HepG2 (cell line): ENCODE results near the gene HYAL1. TPM values are rescaled to one million over a fixed set of nuclear protein-coding genes. Genes with fewer than 3 reads are reported as not detected.

Source experiments
- ASH2L ChIP-seq: fragments of 300-600, 200-600 bp; sonication (generic); IDR thresholded peaks from 2 replicates; pipeline ENCODE4 v1.7.0; 2017; ENCODE audit warnings: low read depth, mild to moderate bottlenecking, moderate library complexity, mixed read lengths, low read length; ENCODE audit not compliant: insufficient read length
- BCL6 ChIP-seq: IDR thresholded peaks from 2 replicates; pipeline ENCODE4 v1.6.1; 2016; ENCODE audit warnings: missing genetic modification reagents, missing compliant biosample characterization
- GMEB2 ChIP-seq: IDR thresholded peaks from 2 replicates; pipeline ENCODE4 v1.6.1; 2016; ENCODE audit warnings: missing biosample characterization, missing genetic modification reagents, low read depth
- HHEX ChIP-seq: IDR thresholded peaks from 2 replicates; pipeline ENCODE4 v1.6.1; 2016; ENCODE audit warnings: control low read depth
- MED8 ChIP-seq: sonication (generic); formaldehyde crosslinking; IDR thresholded peaks from 2 replicates; pipeline ENCODE4 v1.8.1; 2023; ENCODE audit warnings: mild to moderate bottlenecking, missing genetic modification reagents; ENCODE audit not compliant: insufficient replicate concordance
- RBFOX2 ChIP-seq: fragments of 200-400 bp; formaldehyde crosslinking; IDR thresholded peaks from 2 replicates; pipeline ENCODE4 v1.6.1; 2017; ENCODE audit warnings: low read depth, mild to moderate bottlenecking, low read length
- RCOR2 ChIP-seq: IDR thresholded peaks from 2 replicates; pipeline ENCODE4 v1.6.1; 2016; ENCODE audit warnings: missing biosample characterization, missing genetic modification reagents
- SRF ChIP-seq: IDR thresholded peaks from 2 replicates; pipeline ENCODE4 v1.6.1; 2011; ENCODE audit warnings: mild to moderate bottlenecking, low read depth, low read length, moderate library complexity
- SYNCRIP ChIP-seq: fragments of 200-400 bp; formaldehyde crosslinking; IDR thresholded peaks from 2 replicates; pipeline ENCODE4 v1.6.1; 2018; ENCODE audit warnings: mild to moderate bottlenecking, low read depth, low read length; ENCODE audit not compliant: insufficient read depth
- ZBTB2 ChIP-seq: sonication (generic); formaldehyde crosslinking; IDR thresholded peaks from 2 replicates; pipeline ENCODE4 v1.8.0; 2022; ENCODE audit warnings: low read depth, missing genetic modification reagents
- ZBTB7A ChIP-seq: sonication (generic); formaldehyde crosslinking; IDR thresholded peaks from 2 replicates; pipeline ENCODE4 v1.8.0; 2022; ENCODE audit warnings: mild to moderate bottlenecking, missing genetic modification reagents
- ZNF17 ChIP-seq: sonication (generic); formaldehyde crosslinking; IDR thresholded peaks from 2 replicates; pipeline ENCODE4 v1.5.0; 2020; ENCODE audit warnings: mild to moderate bottlenecking, missing genetic modification reagents
- ZNF251 ChIP-seq: sonication (generic); formaldehyde crosslinking; IDR thresholded peaks from 2 replicates; pipeline ENCODE4 v1.9.0; 2021; ENCODE audit warnings: mild to moderate bottlenecking, missing genetic modification reagents
- ZNF292 ChIP-seq: sonication (generic); formaldehyde crosslinking; IDR thresholded peaks from 2 replicates; pipeline ENCODE4 v1.8.1; 2022; ENCODE audit warnings: mild to moderate bottlenecking, low read depth, missing genetic modification reagents, borderline replicate concordance
- ZNF687 ChIP-seq: sonication (generic); formaldehyde crosslinking; IDR thresholded peaks from 2 replicates; pipeline ENCODE4 v1.5.1; 2020; ENCODE audit warnings: mild to moderate bottlenecking, missing genetic modification reagents, moderate library complexity
- ZNF788 ChIP-seq: sonication (generic); formaldehyde crosslinking; IDR thresholded peaks from 2 replicates; pipeline ENCODE4 v1.5.0; 2020; ENCODE audit warnings: mild to moderate bottlenecking, missing genetic modification reagents, borderline replicate concordance
- polyA plus RNA-seq, 8 experiments: library from polyadenylated mRNA; depleted of rRNA in 3 of 8; stranded (reverse) in 7 of 8; unstranded in 1 of 8; fragments of >200 nt; fragmentation: Illumina TruSeq in 4 of 8; extraction: Trizol in 4 of 8; gene quantifications; 2 replicates each; pipeline versions ENCODE4 v1.2.1 to v1.2.3, GENCODE V29; 2011 to 2016; ENCODE audit warnings: low read depth in 4 of 8, missing spikeins in 1 of 8, mixed read lengths in 1 of 8; ENCODE audit not compliant: insufficient read depth in 1 of 8
- total RNA-seq, 5 experiments: library from RNA; depleted of rRNA; stranded (reverse); fragments of >200 nt; fragmentation: Illumina TruSeq; extraction: Trizol; gene quantifications; 2 replicates each; pipeline ENCODE4 v1.2.3, GENCODE V29; 2016; ENCODE audit warnings: low read depth in 1 of 5
- TF ChIP-seq, protein P1 (sequence below): sonication (generic); formaldehyde crosslinking; IDR thresholded peaks from 2 replicates; pipeline ENCODE4 v1.5.0; 2020; ENCODE audit warnings: missing genetic modification reagents
- TF ChIP-seq, protein P2 (sequence below): sonication (generic); formaldehyde crosslinking; IDR thresholded peaks from 2 replicates; pipeline ENCODE4 v1.5.0; 2020; ENCODE audit warnings: mild to moderate bottlenecking, missing genetic modification reagents, borderline replicate concordance

The HYAL1 gene
- total and polyA plus RNA-seq, 2 of the 13 experiments (the other 11 are each of a cell fraction or from before 2014, with no cell fraction given) = 76.5 to 193 TPM

- TF ChIP-seq ZNF687 (no peak; the same call in none of the 2 replicates), SRF (no peak), GMEB2 (CRISPR knock-in tag) (no peak), ZNF17 (CRISPR knock-in tag) (0 out of 2 replicates have a peak, but pooled peaks have one; percentile 60), BCL6 (CRISPR knock-in tag) (no peak), RCOR2 (CRISPR knock-in tag) (no peak), RBFOX2 (no peak), HHEX (no peak), ZNF292 (CRISPR knock-in tag) (no peak), SYNCRIP (no peak), ZNF788 (CRISPR knock-in tag) (no peak), ZBTB7A (CRISPR knock-in tag) (no peak), ZNF251 (CRISPR knock-in tag) (no peak), ZBTB2 (CRISPR knock-in tag) (no peak), MED8 (CRISPR knock-in tag) (no peak), ASH2L (no peak)
- TF ChIP-seq, protein P1, sequence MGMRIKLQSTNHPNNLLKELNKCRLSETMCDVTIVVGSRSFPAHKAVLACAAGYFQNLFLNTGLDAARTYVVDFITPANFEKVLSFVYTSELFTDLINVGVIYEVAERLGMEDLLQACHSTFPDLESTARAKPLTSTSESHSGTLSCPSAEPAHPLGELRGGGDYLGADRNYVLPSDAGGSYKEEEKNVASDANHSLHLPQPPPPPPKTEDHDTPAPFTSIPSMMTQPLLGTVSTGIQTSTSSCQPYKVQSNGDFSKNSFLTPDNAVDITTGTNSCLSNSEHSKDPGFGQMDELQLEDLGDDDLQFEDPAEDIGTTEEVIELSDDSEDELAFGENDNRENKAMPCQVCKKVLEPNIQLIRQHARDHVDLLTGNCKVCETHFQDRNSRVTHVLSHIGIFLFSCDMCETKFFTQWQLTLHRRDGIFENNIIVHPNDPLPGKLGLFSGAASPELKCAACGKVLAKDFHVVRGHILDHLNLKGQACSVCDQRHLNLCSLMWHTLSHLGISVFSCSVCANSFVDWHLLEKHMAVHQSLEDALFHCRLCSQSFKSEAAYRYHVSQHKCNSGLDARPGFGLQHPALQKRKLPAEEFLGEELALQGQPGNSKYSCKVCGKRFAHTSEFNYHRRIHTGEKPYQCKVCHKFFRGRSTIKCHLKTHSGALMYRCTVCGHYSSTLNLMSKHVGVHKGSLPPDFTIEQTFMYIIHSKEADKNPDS (CRISPR knock-in tag) = no peak
- TF ChIP-seq, protein P2, sequence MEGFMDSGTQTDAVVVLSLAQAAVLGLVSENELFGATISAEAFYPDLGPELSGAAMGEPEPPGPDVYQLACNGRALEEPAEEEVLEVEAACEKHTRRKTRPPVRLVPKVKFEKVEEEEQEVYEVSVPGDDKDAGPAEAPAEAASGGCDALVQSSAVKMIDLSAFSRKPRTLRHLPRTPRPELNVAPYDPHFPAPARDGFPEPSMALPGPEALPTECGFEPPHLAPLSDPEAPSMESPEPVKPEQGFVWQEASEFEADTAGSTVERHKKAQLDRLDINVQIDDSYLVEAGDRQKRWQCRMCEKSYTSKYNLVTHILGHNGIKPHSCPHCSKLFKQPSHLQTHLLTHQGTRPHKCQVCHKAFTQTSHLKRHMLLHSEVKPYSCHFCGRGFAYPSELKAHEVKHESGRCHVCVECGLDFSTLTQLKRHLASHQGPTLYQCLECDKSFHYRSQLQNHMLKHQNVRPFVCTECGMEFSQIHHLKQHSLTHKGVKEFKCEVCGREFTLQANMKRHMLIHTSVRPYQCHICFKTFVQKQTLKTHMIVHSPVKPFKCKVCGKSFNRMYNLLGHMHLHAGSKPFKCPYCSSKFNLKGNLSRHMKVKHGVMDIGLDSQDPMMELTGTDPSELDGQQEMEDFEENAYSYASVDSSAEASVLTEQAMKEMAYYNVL (CRISPR knock-in tag) = no peak
Observed at GRCh38 chr3:50269977-50270413, 33.4 kb downstream of the HYAL1 start (continued).
